ENCODE results near the gene MEX3D. TPM values are rescaled to one million over a fixed set of nuclear protein-coding genes. Genes with fewer than 3 reads are reported as not detected.
"Not testable (repeated sequence)": the region's sequence is repeated elsewhere in the genome, so short reads cannot be mapped to it uniquely, and the experiment has no call there.

Gene MEX3D
- total RNA-seq, 1 experiment from 2014 or later, result 11.6 TPM

- in situ Hi-C loops (cut with HindIII; ENCODE audit: low pct_unique_long_range_greater_than_20kb, low sequenced_read_pairs), result no loop called here
- DNase-seq (ENCODE audit: low read depth, low spot score), result no peak
These were observed 11.6 kb downstream of the MEX3D start for GRCh38 chr19:1556390-1557070.

- DNase-seq (ENCODE audit: low read depth, low spot score), result no peak
- in situ Hi-C loops (cut with HindIII; ENCODE audit: low pct_unique_long_range_greater_than_20kb, low sequenced_read_pairs), result no loop called here
These were observed 12.4 kb downstream of the MEX3D start for GRCh38 chr19:1555487-1556389.

- no peak for DNase-seq (ENCODE audit: low read depth, low spot score)
- in situ Hi-C loops (cut with HindIII; ENCODE audit: low pct_unique_long_range_greater_than_20kb, low sequenced_read_pairs), result no loop called here
These were observed 13.2 kb downstream of the MEX3D start for GRCh38 chr19:1554968-1555367.

- in situ Hi-C loops (cut with HindIII; ENCODE audit: low pct_unique_long_range_greater_than_20kb, low sequenced_read_pairs), result no loop called here
- no peak for DNase-seq (ENCODE audit: low read depth, low spot score)
These were observed 14.7 kb downstream of the MEX3D start for GRCh38 chr19:1553415-1553814.

- DNase-seq (ENCODE audit: low read depth, low spot score), result no peak
- in situ Hi-C loops (cut with HindIII; ENCODE audit: low pct_unique_long_range_greater_than_20kb, low sequenced_read_pairs), result no loop called here
These were observed 16.8 kb downstream of the MEX3D start for GRCh38 chr19:1551068-1552040.

GRCh38 chr19:1549332-1549945 is 18.7 kb downstream of the MEX3D start:
- no peak for DNase-seq (ENCODE audit: low read depth, low spot score)
- in situ Hi-C loops (cut with HindIII; ENCODE audit: low pct_unique_long_range_greater_than_20kb, low sequenced_read_pairs), result no loop called here

- in situ Hi-C loops (cut with HindIII; ENCODE audit: low pct_unique_long_range_greater_than_20kb, low sequenced_read_pairs), result no loop called here
These were observed 27.7 kb downstream of the MEX3D start for GRCh38 chr19:1540365-1540925.

GRCh38 chr19:1539749-1540148 is 28.4 kb downstream of the MEX3D start:
- DNase-seq (ENCODE audit: low read depth, low spot score); in situ Hi-C loops (cut with HindIII; ENCODE audit: low pct_unique_long_range_greater_than_20kb, low sequenced_read_pairs): not testable (repeated sequence)

More at GRCh38 chr19:1540365-1540925, 27.7 kb downstream of the MEX3D start:
- DNase-seq (ENCODE audit: low read depth, low spot score), result no peak

- no peak for DNase-seq (ENCODE audit: low read depth, low spot score)
- in situ Hi-C loops (cut with HindIII; ENCODE audit: low pct_unique_long_range_greater_than_20kb, low sequenced_read_pairs), result no loop called here
These were observed 29.1 kb downstream of the MEX3D start for GRCh38 chr19:1538978-1539377.

GRCh38 chr19:1535699-1536098 is 32.4 kb downstream of the MEX3D start:
- DNase-seq (ENCODE audit: low read depth, low spot score); in situ Hi-C loops (cut with HindIII; ENCODE audit: low pct_unique_long_range_greater_than_20kb, low sequenced_read_pairs): not testable (repeated sequence)

GRCh38 chr19:1534972-1535371 is 33.2 kb downstream of the MEX3D start:
- no peak for DNase-seq (ENCODE audit: low read depth, low spot score)
- in situ Hi-C loops (cut with HindIII; ENCODE audit: low pct_unique_long_range_greater_than_20kb, low sequenced_read_pairs), result no loop called here

- DNase-seq (ENCODE audit: low read depth, low spot score), result no peak
- in situ Hi-C loops (cut with HindIII; ENCODE audit: low pct_unique_long_range_greater_than_20kb, low sequenced_read_pairs), result no loop called here
These were observed 34.5 kb downstream of the MEX3D start for GRCh38 chr19:1533510-1534150.

GRCh38 chr19:1532003-1532402 is 36.1 kb downstream of the MEX3D start:
- in situ Hi-C loops (cut with HindIII; ENCODE audit: low pct_unique_long_range_greater_than_20kb, low sequenced_read_pairs), result no loop called here
- no peak for DNase-seq (ENCODE audit: low read depth, low spot score)

GRCh38 chr19:1531587-1531986 is 36.5 kb downstream of the MEX3D start:
- DNase-seq (ENCODE audit: low read depth, low spot score), result no peak
- in situ Hi-C loops (cut with HindIII; ENCODE audit: low pct_unique_long_range_greater_than_20kb, low sequenced_read_pairs), result no loop called here

GRCh38 chr19:1530856-1531255 is 37.3 kb downstream of the MEX3D start:
- DNase-seq (ENCODE audit: low read depth, low spot score); in situ Hi-C loops (cut with HindIII; ENCODE audit: low pct_unique_long_range_greater_than_20kb, low sequenced_read_pairs): not testable (repeated sequence)

GRCh38 chr19:1529430-1529816 is 38.7 kb downstream of the MEX3D start:
- DNase-seq (ENCODE audit: low read depth, low spot score), result no peak
- in situ Hi-C loops (cut with HindIII; ENCODE audit: low pct_unique_long_range_greater_than_20kb, low sequenced_read_pairs), result no loop called here
